AG04450 (cell line): ENCODE measurements around the gene SH3TC1. TPM values are rescaled to one million over a fixed set of nuclear protein-coding genes. Genes with fewer than 3 reads are reported as not detected.

Experiments
- CTCF ChIA-PET: fragments of 300-600, 350-600 bp; formaldehyde crosslinking; extraction: SDS; loops from one replicate; lab custom pipeline; 2022; ENCODE audit warnings: antibody characterized with exemption, inconsistent platforms; lab: Charles Lee
- POLR2A ChIA-PET: fragments of 350-600 bp; formaldehyde crosslinking; extraction: SDS; loops from one replicate; lab custom pipeline; 2021; ENCODE audit warnings: antibody characterized with exemption, inconsistent platforms; lab: Yijun Ruan, JAX
- DNase-seq: peaks from one replicate; pipeline ENCODE4 v3.0.0-alpha.2; 2011; ENCODE audit warnings: low read depth, low spot score
- H3K27ac ChIP-seq: one replicate; pipeline ENCODE4 v1.5.1; 2012; ENCODE audit warnings: low read depth, low read length, control low read depth
- H3K27me3 ChIP-seq: one replicate; pipeline ENCODE4 v1.6.0; 2012; ENCODE audit warnings: low read length; ENCODE audit not compliant: control insufficient read depth, insufficient read depth
- H3K4me3 ChIP-seq: 2 replicates; pipeline ENCODE4 v1.5.1; 2011; ENCODE audit warnings: mild to moderate bottlenecking, low read depth, low read length, control low read depth
- H3K9me3 ChIP-seq: 2 replicates; pipeline ENCODE4 v1.5.1; 2012; ENCODE audit warnings: low read length; ENCODE audit not compliant: control insufficient read depth, insufficient read depth
- polyA plus RNA-seq: library from polyadenylated mRNA; depleted of rRNA; stranded (reverse); fragments of >200 nt; gene quantifications from 2 replicates; pipeline ENCODE4 v1.2.3, GENCODE V29; 2011
- TF ChIP-seq, protein P1 (sequence below): IDR thresholded peaks from 2 replicates; pipeline ENCODE4 v1.5.1; 2011; ENCODE audit warnings: low read depth, low read length, control low read depth, inconsistent platforms

SH3TC1 gene
- polyA plus RNA-seq, 1 experiment = 0.98 TPM

DNA sequence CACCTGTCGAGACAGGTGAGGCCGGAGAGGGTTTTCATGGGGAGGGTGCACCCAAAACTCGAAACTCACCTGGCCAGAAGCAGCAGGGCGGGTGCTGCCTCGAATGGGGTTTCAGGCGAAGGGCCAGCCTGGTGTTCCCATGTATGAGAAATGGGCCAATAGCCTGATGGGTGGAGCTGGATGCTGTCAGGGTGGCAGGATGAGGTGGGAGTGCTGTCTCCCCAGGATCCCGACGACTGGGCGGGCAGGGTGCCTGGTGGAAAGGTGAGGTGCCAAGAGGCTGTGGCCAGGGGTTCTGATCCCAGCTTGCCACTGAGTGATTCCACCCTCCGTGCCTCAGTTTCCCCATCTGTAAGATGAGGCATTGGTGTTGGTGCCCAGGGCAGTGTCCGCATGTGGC lies 16.8 kb upstream of the SH3TC1 start:
- TF ChIP-seq, protein P1, sequence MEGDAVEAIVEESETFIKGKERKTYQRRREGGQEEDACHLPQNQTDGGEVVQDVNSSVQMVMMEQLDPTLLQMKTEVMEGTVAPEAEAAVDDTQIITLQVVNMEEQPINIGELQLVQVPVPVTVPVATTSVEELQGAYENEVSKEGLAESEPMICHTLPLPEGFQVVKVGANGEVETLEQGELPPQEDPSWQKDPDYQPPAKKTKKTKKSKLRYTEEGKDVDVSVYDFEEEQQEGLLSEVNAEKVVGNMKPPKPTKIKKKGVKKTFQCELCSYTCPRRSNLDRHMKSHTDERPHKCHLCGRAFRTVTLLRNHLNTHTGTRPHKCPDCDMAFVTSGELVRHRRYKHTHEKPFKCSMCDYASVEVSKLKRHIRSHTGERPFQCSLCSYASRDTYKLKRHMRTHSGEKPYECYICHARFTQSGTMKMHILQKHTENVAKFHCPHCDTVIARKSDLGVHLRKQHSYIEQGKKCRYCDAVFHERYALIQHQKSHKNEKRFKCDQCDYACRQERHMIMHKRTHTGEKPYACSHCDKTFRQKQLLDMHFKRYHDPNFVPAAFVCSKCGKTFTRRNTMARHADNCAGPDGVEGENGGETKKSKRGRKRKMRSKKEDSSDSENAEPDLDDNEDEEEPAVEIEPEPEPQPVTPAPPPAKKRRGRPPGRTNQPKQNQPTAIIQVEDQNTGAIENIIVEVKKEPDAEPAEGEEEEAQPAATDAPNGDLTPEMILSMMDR = no peak
- ChIA-PET POLR2A (no interaction called here), CTCF (no interaction called here)
- no peak overlapping the region for H3K4me3 ChIP-seq
- peaks cover 4% of the 10 kb centered on the region; the same call in 1 of the 2 replicates for H3K9me3 ChIP-seq
- peaks cover 13% of the 10 kb centered on the region for H3K27me3 ChIP-seq
- no peak overlapping the region for H3K27ac ChIP-seq
- DNase-seq = no peak

DNA sequence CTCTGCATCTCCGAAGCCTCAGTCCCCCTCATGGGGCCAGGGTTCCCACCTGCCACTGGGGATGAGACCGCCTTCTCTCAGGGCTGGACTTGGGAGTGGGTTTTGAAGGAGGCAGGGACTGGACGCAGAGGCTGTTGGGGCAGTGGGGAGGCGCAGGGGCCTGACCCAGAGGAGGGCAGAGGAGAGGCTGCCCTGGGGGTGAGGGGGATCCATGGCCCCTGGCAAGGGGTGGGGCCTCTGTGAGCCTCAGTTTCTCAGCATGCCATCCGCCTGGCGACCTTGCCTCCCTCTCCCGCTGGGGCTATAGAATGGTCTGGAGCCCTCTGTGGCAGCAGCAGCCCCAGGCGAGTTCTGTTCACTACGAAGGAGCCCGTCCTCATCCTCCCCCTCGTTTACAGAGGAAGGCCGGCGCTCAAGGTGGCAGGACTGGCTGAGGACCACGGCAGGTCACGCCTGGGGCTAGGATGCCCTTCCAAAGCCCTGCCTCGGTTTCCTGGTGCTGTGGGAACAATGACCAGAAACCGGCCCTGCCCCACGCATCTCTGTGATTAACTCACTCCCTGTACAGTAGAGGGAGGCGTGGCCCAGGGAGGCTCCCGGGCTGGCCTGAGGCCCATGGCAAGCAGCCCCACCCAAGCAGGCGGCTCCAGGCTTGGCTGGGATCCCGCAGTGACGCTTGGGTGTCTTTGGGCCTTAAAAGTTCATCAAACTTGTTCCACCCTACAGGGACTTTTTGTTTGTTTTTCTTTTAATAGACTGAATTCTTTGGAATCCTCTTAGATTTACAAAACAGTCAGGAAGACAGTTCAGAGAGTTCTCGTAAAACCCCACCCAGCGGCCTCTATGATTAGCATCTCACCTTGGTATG lies 16.0 kb upstream of the SH3TC1 start:
- Histone ChIP-seq H3K9me3 (peaks cover 4% of the 10 kb centered on the region; the same call in 1 of the 2 replicates), H3K27me3 (peaks cover 10% of the 10 kb centered on the region), H3K27ac (no peak overlapping the region), H3K4me3 (no peak overlapping the region)
- CTCF ChIA-PET = no interaction called here
- DNase-seq = no peak
- TF ChIP-seq, protein P1 = no peak
- POLR2A ChIA-PET = no interaction called here

DNA sequence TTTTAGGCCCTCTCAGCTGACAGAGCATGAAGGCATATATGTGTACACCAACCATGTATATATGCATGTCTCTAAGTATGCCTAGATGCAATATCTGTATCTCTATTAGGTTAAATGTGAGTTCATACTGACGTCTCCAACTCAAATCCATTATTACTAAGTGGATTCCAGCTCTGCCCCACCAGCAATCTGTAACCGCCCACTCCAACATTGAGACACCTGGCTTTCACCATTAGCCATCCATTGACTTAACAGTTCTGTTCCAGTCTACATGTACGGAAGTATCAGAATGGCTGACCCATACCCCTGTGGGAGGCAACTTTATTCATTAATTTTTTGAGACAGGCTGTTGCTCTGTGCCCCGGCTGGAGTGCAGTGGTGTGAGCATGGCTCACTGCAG lies 15.0 kb upstream of the SH3TC1 start:
- no peak for DNase-seq
- ChIA-PET POLR2A (no interaction called here), CTCF (no interaction called here)
- Histone ChIP-seq H3K4me3 (no peak overlapping the region), H3K9me3 (peaks cover 4% of the 10 kb centered on the region; the same call in 1 of the 2 replicates), H3K27me3 (peaks cover 9% of the 10 kb centered on the region), H3K27ac (no peak overlapping the region)
- TF ChIP-seq, protein P1 = no peak

DNA sequence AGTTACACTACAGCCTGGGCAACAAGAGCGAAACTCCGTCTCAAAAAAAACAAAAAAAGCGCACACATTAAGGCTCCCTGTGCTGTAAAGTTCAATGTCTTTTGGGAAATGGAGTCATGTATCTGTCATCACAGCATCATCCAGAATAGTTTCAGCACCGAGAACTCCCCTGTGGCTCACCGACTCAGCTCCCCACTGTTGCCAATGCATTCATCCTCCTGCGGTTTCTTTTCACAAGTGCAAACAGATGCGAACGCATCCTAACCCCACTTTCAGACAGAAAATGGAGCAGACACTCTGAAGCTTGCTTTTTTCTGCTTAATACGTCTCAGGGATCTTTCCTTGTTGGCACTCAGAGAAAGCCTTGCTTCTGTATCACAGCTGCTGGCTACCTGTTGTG lies 13.8 kb upstream of the SH3TC1 start:
- Histone ChIP-seq H3K9me3 (peaks cover 4% of the 10 kb centered on the region; the same call in 1 of the 2 replicates), H3K4me3 (no peak overlapping the region), H3K27ac (no peak overlapping the region), H3K27me3 (peaks cover 7% of the 10 kb centered on the region)
- ChIA-PET POLR2A (interaction anchor here (1.0 kb wide), 1 partner anchor 14 kb away, joined by 3 read pairs; the partner anchor contains the start of gene SH3TC1), CTCF (interaction anchor here (0.7 to 3.8 kb wide), 2 partner anchors 8 to 56 kb away, joined by 3 to 16 read pairs; no protein-coding TSS in a partner anchor)
- TF ChIP-seq, protein P1 = no peak
- DNase-seq = no peak

DNA sequence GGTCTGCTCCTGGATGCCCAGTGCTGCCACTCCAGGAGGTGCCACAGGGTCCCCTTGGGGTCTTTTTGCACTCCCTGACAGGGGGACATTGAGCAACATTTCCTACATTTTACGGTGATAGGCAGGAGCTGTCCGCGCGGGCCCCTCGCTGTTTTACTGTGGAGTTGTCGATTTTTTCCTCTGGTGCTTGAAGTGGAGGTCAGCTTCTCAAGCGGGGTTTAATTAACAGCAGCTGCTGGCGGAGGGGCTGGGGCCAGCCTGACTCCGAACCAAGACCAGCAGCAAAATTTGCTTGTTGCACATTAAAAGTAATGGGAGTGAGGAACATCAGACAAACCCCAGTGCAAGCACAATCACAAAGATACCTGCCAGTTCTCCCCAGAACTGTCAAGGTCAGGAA lies 13.2 kb upstream of the SH3TC1 start:
- POLR2A ChIA-PET = interaction anchor here (1.0 kb wide), 1 partner anchor 13 kb away, joined by 3 read pairs; the partner anchor contains the start of gene SH3TC1

More for the DNA sequence above, 13.2 kb upstream of the SH3TC1 start:
- DNase-seq = no peak
- peaks cover 7% of the 10 kb centered on the region for H3K27me3 ChIP-seq
- no peak overlapping the region for H3K27ac ChIP-seq
- no peak overlapping the region for H3K4me3 ChIP-seq
- H3K9me3 ChIP-seq = peaks cover 4% of the 10 kb centered on the region; the same call in 1 of the 2 replicates
- TF ChIP-seq, protein P1 = no peak
- CTCF ChIA-PET = interaction anchor here (3.8 kb wide), 1 partner anchor 9 kb away, joined by 16 read pairs; no protein-coding TSS in a partner anchor
